Neuronal stem cell (in vitro differentiated cells): ENCODE data around the gene NFIB.

Experiments
- DNase-seq: peaks from one replicate; pipeline ENCODE4 v3.0.0-alpha.2; 2013; ENCODE audit warnings: low spot score
- H2AFZ ChIP-seq: one replicate; pipeline ENCODE4 v1.6.1; 2013; ENCODE audit warnings: mild to moderate bottlenecking, low read length, inconsistent platforms
- H2AK5ac ChIP-seq: 2 replicates; pipeline ENCODE4 v1.6.1; 2013; ENCODE audit warnings: low read depth, mild to moderate bottlenecking, inconsistent platforms, low read length, moderate library complexity, mixed read lengths
- H2BK120ac ChIP-seq: 2 replicates; pipeline ENCODE4 v1.6.1; 2013; ENCODE audit warnings: low read depth, mild to moderate bottlenecking, inconsistent platforms, low read length, moderate library complexity, mixed read lengths
- H2BK12ac ChIP-seq: one replicate; pipeline ENCODE4 v1.6.1; 2013; ENCODE audit warnings: low read length, inconsistent platforms
- H2BK15ac ChIP-seq: 2 replicates; pipeline ENCODE4 v1.6.1; 2013; ENCODE audit warnings: mild to moderate bottlenecking, low read length, inconsistent platforms, mixed read lengths
- H2BK5ac ChIP-seq: one replicate; pipeline ENCODE4 v1.6.1; 2013; ENCODE audit warnings: inconsistent platforms, mild to moderate bottlenecking, low read length, moderate library complexity
- H3K14ac ChIP-seq: one replicate; pipeline ENCODE4 v1.6.1; 2013; ENCODE audit warnings: low read length, inconsistent platforms
- H3K18ac ChIP-seq: 2 replicates; pipeline ENCODE4 v1.6.1; 2013; ENCODE audit warnings: low read length, inconsistent platforms
- H3K23ac ChIP-seq: 2 replicates; pipeline ENCODE4 v1.6.1; 2013; ENCODE audit warnings: low read depth, mild to moderate bottlenecking, mixed read lengths, low read length, inconsistent platforms; ENCODE audit not compliant: poor library complexity
- H3K27ac ChIP-seq: replicated peaks from 3 replicates; pipeline ENCODE4 v1.5.1; 2013; ENCODE audit warnings: low read length, inconsistent platforms
- H3K27me3 ChIP-seq, 3 experiments: 2 replicates each; pipeline ENCODE4 v1.6.1; 2013; ENCODE audit warnings: low read length in 3 of 3, mild to moderate bottlenecking in 2 of 3, inconsistent platforms in 1 of 3, low read depth in 1 of 3, mixed read lengths in 1 of 3, moderate library complexity in 1 of 3; ENCODE audit not compliant: control insufficient read depth in 3 of 3, insufficient read depth in 3 of 3
- H3K36me3 ChIP-seq, 2 donors: replicated peaks in 1 of 2; 2 replicates each; pipeline ENCODE4 v1.6.1; 2013; ENCODE audit warnings: low read length in 2 of 2; ENCODE audit not compliant: control insufficient read depth in 2 of 2, insufficient read depth in 2 of 2
- H3K4ac ChIP-seq: 2 replicates; pipeline ENCODE4 v1.6.1; 2013; ENCODE audit warnings: inconsistent platforms, mild to moderate bottlenecking, low read length, moderate library complexity
- H3K4me1 ChIP-seq, 2 donors: 1 replicate in 1 of 2; 2 replicates in 1 of 2; pipeline ENCODE4 v1.6.1; 2013; ENCODE audit warnings: low read length in 2 of 2, low read depth in 1 of 2; ENCODE audit not compliant: control insufficient read depth in 2 of 2, insufficient read depth in 1 of 2
- H3K4me2 ChIP-seq: one replicate; pipeline ENCODE4 v1.6.1; 2013; ENCODE audit warnings: mild to moderate bottlenecking, low read length, inconsistent platforms; ENCODE audit not compliant: insufficient read depth, poor library complexity, severe bottlenecking
- H3K4me3 ChIP-seq, 2 donors: 2 replicates each; pipeline ENCODE4 v1.5.1; 2013; ENCODE audit warnings: low read length in 2 of 2, mild to moderate bottlenecking in 2 of 2, inconsistent platforms in 1 of 2, moderate library complexity in 1 of 2
- H3K79me1 ChIP-seq: one replicate; pipeline ENCODE4 v1.6.1; 2013; ENCODE audit warnings: low read depth, mild to moderate bottlenecking, inconsistent platforms, low read length, moderate library complexity
- H3K9ac ChIP-seq: one replicate; pipeline ENCODE4 v1.6.1; 2013; ENCODE audit warnings: mild to moderate bottlenecking, low read depth, low read length, inconsistent platforms; ENCODE audit not compliant: poor library complexity
- H3K9me3 ChIP-seq, 2 donors: replicated peaks in 1 of 2; 2 replicates each; pipeline versions ENCODE3 to v1.6.1; 2013; ENCODE audit warnings: low read length in 2 of 2, mild to moderate bottlenecking in 2 of 2, inconsistent platforms in 1 of 2, low read depth in 1 of 2, mixed read lengths in 1 of 2, moderate library complexity in 1 of 2; ENCODE audit not compliant: control insufficient read depth in 2 of 2, insufficient read depth in 1 of 2
- H4K8ac ChIP-seq: one replicate; pipeline ENCODE4 v1.6.1; 2013; ENCODE audit warnings: low read depth, mild to moderate bottlenecking, inconsistent platforms, low read length, moderate library complexity
- H4K91ac ChIP-seq: one replicate; pipeline ENCODE4 v1.6.1; 2013; ENCODE audit warnings: low read length, low read depth, mild to moderate bottlenecking, inconsistent platforms; ENCODE audit not compliant: poor library complexity
- WGBS, 2 donors: extraction: QIAGEN DNeasy Blood & Tissue Kit; methylation state at CpG; one replicate each; pipeline ENCODE4 v1.1.7; 2013; ENCODE audit warnings: missing lambda C conversion rate in 2 of 2, mixed read lengths in 1 of 2; ENCODE audit not compliant: insufficient read length in 2 of 2, insufficient replicate concordance in 1 of 2; ENCODE audit errors: extremely low coverage in 2 of 2; 5-methylcytosine and 5-hydroxymethylcytosine counted together

Gene NFIB

GRCh38 chr9:14258660-14259239 lies 55.2 kb downstream of the NFIB start:
- H3K14ac ChIP-seq = no peak overlapping the region
- H3K4me3 ChIP-seq = no peak overlapping the region
- WGBS, 2 donors = no CpG with 5 or more reads among the region's 4 CpGs
- H2BK15ac ChIP-seq = no peak overlapping the region
- H3K79me1 ChIP-seq = no peaks in the 10 kb centered on the region
- no peak for DNase-seq
- no peak overlapping the region for H3K27ac ChIP-seq
- no peak overlapping the region for H2AK5ac ChIP-seq
- H3K27me3 ChIP-seq = no peaks in the 10 kb centered on the region
- no peak overlapping the region for H3K4me2 ChIP-seq
- H4K8ac ChIP-seq = no peak overlapping the region
- no peak overlapping the region for H3K4ac ChIP-seq
- H2BK120ac ChIP-seq = no peak overlapping the region
- H3K36me3 ChIP-seq = no peaks in the 10 kb centered on the region
- H3K23ac ChIP-seq = no peak overlapping the region
- no peak overlapping the region for H3K18ac ChIP-seq
- no peak overlapping the region for H4K91ac ChIP-seq
- H2BK5ac ChIP-seq = no peak overlapping the region
- H2BK12ac ChIP-seq = no peak overlapping the region
- H3K9me3 ChIP-seq = no peaks in the 10 kb centered on the region
- H3K9ac ChIP-seq = no peak overlapping the region
- H2AFZ ChIP-seq = no peak overlapping the region
- no peaks in the 10 kb centered on the region for H3K4me1 ChIP-seq

- H3K18ac ChIP-seq = no peak overlapping the region
- H3K9ac ChIP-seq = no peak overlapping the region
- no peak overlapping the region for H2AFZ ChIP-seq
- no peaks in the 10 kb centered on the region for H3K36me3 ChIP-seq
- no peak overlapping the region for H2BK15ac ChIP-seq
- H4K91ac ChIP-seq = no peak overlapping the region
- no peak overlapping the region for H3K4me3 ChIP-seq
- no peak for DNase-seq
- no peaks in the 10 kb centered on the region for H3K4me1 ChIP-seq
- H3K27ac ChIP-seq = no peak overlapping the region
- no peaks in the 10 kb centered on the region for H3K79me1 ChIP-seq
- no peak overlapping the region for H2BK5ac ChIP-seq
- no peak overlapping the region for H3K4me2 ChIP-seq
- H3K9me3 ChIP-seq = no peaks in the 10 kb centered on the region
- H2BK12ac ChIP-seq = no peak overlapping the region
- H3K4ac ChIP-seq = no peak overlapping the region
- H4K8ac ChIP-seq = no peak overlapping the region
- H3K27me3 ChIP-seq = no peaks in the 10 kb centered on the region
- no peak overlapping the region for H3K23ac ChIP-seq
- no peak overlapping the region for H2AK5ac ChIP-seq
- no peak overlapping the region for H2BK120ac ChIP-seq
- no peak overlapping the region for H3K14ac ChIP-seq
Observed at GRCh38 chr9:14258156-14258555, 55.8 kb downstream of the NFIB start.

- H4K8ac ChIP-seq = no peak overlapping the region
- no peak overlapping the region for H3K4me2 ChIP-seq
- no CpG with 5 or more reads among the region's 1 CpG for WGBS, 2 donors
- no peak overlapping the region for H3K4me3 ChIP-seq
- H3K27ac ChIP-seq = no peak overlapping the region
- no peak overlapping the region for H2BK12ac ChIP-seq
- no peaks in the 10 kb centered on the region for H3K79me1 ChIP-seq
- no peak overlapping the region for H4K91ac ChIP-seq
- H3K36me3 ChIP-seq = no peaks in the 10 kb centered on the region
- no peak overlapping the region for H2BK120ac ChIP-seq
- H3K9me3 ChIP-seq = no peaks in the 10 kb centered on the region
- no peak overlapping the region for H3K9ac ChIP-seq
- H2BK15ac ChIP-seq = no peak overlapping the region
- no peak overlapping the region for H3K23ac ChIP-seq
- H2AFZ ChIP-seq = no peak overlapping the region
- DNase-seq = no peak
- no peak overlapping the region for H3K18ac ChIP-seq
- no peak overlapping the region for H3K14ac ChIP-seq
- H3K27me3 ChIP-seq = no peaks in the 10 kb centered on the region
- H2AK5ac ChIP-seq = no peak overlapping the region
- no peak overlapping the region for H2BK5ac ChIP-seq
- H3K4me1 ChIP-seq = peaks cover under 1% of the 10 kb centered on the region in 2 donors
- no peak overlapping the region for H3K4ac ChIP-seq
Observed at GRCh38 chr9:14256588-14256987, 57.4 kb downstream of the NFIB start.

GRCh38 chr9:14251154-14252071 lies 62.5 kb downstream of the NFIB start:
- H2BK5ac ChIP-seq = no peak overlapping the region
- no peak for DNase-seq
- H3K27me3 ChIP-seq = no peaks in the 10 kb centered on the region
- no peak overlapping the region for H4K8ac ChIP-seq
- H2BK15ac ChIP-seq = no peak overlapping the region
- no peak overlapping the region for H3K9ac ChIP-seq
- H2AK5ac ChIP-seq = no peak overlapping the region
- H3K9me3 ChIP-seq = no peaks in the 10 kb centered on the region
- no CpG with 5 or more reads among the region's 10 CpGs for WGBS, 2 donors
- H3K18ac ChIP-seq = no peak overlapping the region
- H3K4me2 ChIP-seq = no peak overlapping the region
- H2AFZ ChIP-seq = peak overlapping the region; percentile 16
- no peaks in the 10 kb centered on the region for H3K79me1 ChIP-seq
- H3K23ac ChIP-seq = no peak overlapping the region
- H2BK120ac ChIP-seq = no peak overlapping the region
- H3K4ac ChIP-seq = no peak overlapping the region
- peaks cover 3 to 5% of the 10 kb centered on the region in 2 donors for H3K4me1 ChIP-seq
- H3K14ac ChIP-seq = no peak overlapping the region
- no peaks in the 10 kb centered on the region for H3K36me3 ChIP-seq
- no peak overlapping the region for H3K27ac ChIP-seq
- no peak overlapping the region for H2BK12ac ChIP-seq
- no peak overlapping the region for H4K91ac ChIP-seq
- H3K4me3 ChIP-seq = no peak overlapping the region
